Esophagus squamous epithelium (tissue), 5 donors: ENCODE measurements around the gene GRID2. TPM values are rescaled to one million over a fixed set of nuclear protein-coding genes. Genes with fewer than 3 reads are reported as not detected.
"Not testable (repeated sequence)": the region's sequence is repeated elsewhere in the genome, so short reads cannot be mapped to it uniquely, and the experiment has no call there.

Experiments
- DNase-seq: peaks from one replicate; lab custom pipeline; 2025; lab: John Stamatoyannopoulos, UW
- H3K27ac ChIP-seq, 4 donors: fragments of 200-600 bp; sonication (generic); one replicate each; pipeline ENCODE4 v1.5.1; 2016 to 2019; ENCODE audit warnings: mild to moderate bottlenecking in 1 of 4
- H3K27me3 ChIP-seq, 4 donors: fragments of 200-600 bp; sonication (generic); 1 replicate in 3 of 4; 2 replicates in 1 of 4; pipeline versions ENCODE4 v1.5.1 to v1.6.0; 2017 to 2021; ENCODE audit warnings: antibody characterized with exemption in 1 of 4
- H3K36me3 ChIP-seq, 3 donors: fragments of 200-600 bp; sonication (generic); one replicate each; pipeline ENCODE4 v1.5.1; 2016 to 2019
- H3K4me1 ChIP-seq, 3 donors: fragments of 200-600 bp; sonication (generic); one replicate each; pipeline ENCODE4 v1.5.1; 2017 to 2019
- H3K4me3 ChIP-seq, 4 donors: fragments of 200-600 bp; sonication (generic); 1 replicate in 3 of 4; 2 replicates in 1 of 4; pipeline ENCODE4 v1.5.1; 2016 to 2019; ENCODE audit warnings: mild to moderate bottlenecking in 2 of 4, moderate library complexity in 1 of 4
- H3K9me3 ChIP-seq, 3 donors: fragments of 200-600 bp; sonication (generic); one replicate each; pipeline ENCODE4 v1.5.1; 2016 to 2019
- POLR2A ChIP-seq, 4 donors: fragments of 450-650 bp; IDR thresholded peaks; one replicate each; pipeline ENCODE4 v1.6.1; 2017; ENCODE audit warnings: antibody characterized with exemption in 4 of 4, mild to moderate bottlenecking in 4 of 4, moderate library complexity in 3 of 4
- WGBS, 2 donors: methylation state at CpG; one replicate each; pipeline ENCODE4 v1.1.5; 2018; 5-methylcytosine and 5-hydroxymethylcytosine counted together
- intact Hi-C: fragments of 100-400 bp; cut with DNase I; formaldehyde crosslinking; loops from one replicate; pipeline ENCODE4 v1.15.0; 2022
- total RNA-seq, 4 donors: library from RNA; depleted of rRNA; stranded (reverse); fragments of >200 nt; gene quantifications; one replicate each; pipeline ENCODE4 v1.1.0, GENCODE V29; 2016
- TF ChIP-seq, protein P1 (sequence below), 6 experiments: fragments of 450-650 bp in 4 of 6; fragments of 200-600 bp in 2 of 6; sonication (generic) in 2 of 6; IDR thresholded peaks; one replicate each; pipeline ENCODE4 v1.5.1; 2016 to 2019; ENCODE audit warnings: antibody characterized with exemption in 6 of 6, mild to moderate bottlenecking in 4 of 6, moderate library complexity in 4 of 6
- donor health status: DM: yes; HTN: yes; CAD: no.

The GRID2 gene
- total RNA-seq, 4 donors from 2014 or later: not detected

DNA sequence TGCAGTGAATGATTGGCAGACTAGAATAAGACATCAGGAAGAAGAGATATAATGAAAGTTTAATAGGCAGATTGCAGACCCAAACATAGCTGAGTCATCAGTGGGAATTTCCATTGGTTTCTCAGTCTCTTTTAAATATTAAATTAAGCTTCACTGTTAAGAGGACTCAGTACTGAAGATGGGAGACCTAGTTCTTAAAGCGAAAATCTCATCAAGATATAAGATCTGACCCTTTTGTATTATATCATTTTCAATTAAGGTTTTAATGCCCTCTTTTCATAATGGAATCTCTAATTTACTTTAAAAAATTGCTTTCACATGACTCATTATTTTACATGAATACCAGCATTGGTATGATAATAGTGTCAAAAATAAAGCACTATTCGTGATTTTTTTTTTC, 1355.9 kb downstream of the GRID2 start:
- no peaks in the 10 kb centered on the region for H3K36me3 ChIP-seq
- no peaks in the 10 kb centered on the region for H3K27me3 ChIP-seq
- no peaks in the 10 kb centered on the region for H3K9me3 ChIP-seq
- no peaks in the 10 kb centered on the region for H3K4me1 ChIP-seq
- H3K4me3 ChIP-seq: no peak overlapping the region
- intact Hi-C loops: no loop called here
- 51 to 60% methylated on average over 2 of the region's 2 CpGs for WGBS, 2 donors
- no peak overlapping the region for H3K27ac ChIP-seq
- DNase-seq: no peak
- TF ChIP-seq, protein P1, sequence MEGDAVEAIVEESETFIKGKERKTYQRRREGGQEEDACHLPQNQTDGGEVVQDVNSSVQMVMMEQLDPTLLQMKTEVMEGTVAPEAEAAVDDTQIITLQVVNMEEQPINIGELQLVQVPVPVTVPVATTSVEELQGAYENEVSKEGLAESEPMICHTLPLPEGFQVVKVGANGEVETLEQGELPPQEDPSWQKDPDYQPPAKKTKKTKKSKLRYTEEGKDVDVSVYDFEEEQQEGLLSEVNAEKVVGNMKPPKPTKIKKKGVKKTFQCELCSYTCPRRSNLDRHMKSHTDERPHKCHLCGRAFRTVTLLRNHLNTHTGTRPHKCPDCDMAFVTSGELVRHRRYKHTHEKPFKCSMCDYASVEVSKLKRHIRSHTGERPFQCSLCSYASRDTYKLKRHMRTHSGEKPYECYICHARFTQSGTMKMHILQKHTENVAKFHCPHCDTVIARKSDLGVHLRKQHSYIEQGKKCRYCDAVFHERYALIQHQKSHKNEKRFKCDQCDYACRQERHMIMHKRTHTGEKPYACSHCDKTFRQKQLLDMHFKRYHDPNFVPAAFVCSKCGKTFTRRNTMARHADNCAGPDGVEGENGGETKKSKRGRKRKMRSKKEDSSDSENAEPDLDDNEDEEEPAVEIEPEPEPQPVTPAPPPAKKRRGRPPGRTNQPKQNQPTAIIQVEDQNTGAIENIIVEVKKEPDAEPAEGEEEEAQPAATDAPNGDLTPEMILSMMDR (IDR thresholded peaks at IDR 0.05): no peak
- no peak for TF ChIP-seq POLR2A (IDR thresholded peaks at IDR 0.05)

DNA sequence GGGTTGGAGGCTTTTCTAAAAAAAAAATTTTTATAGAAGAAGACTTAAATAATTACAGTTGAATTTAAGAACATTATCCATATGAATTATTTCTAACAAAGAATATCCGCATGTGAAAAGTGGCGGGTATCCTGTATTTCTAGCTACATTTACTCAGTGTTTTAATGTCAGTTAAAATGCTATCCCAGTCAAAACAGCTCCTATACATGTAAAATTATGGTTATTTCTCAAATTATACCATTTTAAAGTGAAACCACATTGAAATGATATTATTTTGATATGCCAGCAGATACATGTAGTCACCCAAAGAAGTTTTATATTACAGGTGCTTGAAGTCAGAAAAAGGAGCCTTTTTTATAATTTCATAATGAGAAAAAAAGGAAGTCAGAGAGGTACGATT, 1356.3 kb downstream of the GRID2 start:
- H3K9me3 ChIP-seq: no peaks in the 10 kb centered on the region
- 93% methylated on average over 3 of the region's 3 CpGs for WGBS, 2 donors
- H3K36me3 ChIP-seq: no peaks in the 10 kb centered on the region
- no peak for TF ChIP-seq POLR2A (IDR thresholded peaks at IDR 0.05)
- TF ChIP-seq, protein P1 (IDR thresholded peaks at IDR 0.05): no peak
- no peaks in the 10 kb centered on the region for H3K27me3 ChIP-seq
- no peaks in the 10 kb centered on the region for H3K4me1 ChIP-seq
- H3K27ac ChIP-seq: no peak overlapping the region
- no peak overlapping the region for H3K4me3 ChIP-seq
- intact Hi-C loops: no loop called here
- no peak for DNase-seq

DNA sequence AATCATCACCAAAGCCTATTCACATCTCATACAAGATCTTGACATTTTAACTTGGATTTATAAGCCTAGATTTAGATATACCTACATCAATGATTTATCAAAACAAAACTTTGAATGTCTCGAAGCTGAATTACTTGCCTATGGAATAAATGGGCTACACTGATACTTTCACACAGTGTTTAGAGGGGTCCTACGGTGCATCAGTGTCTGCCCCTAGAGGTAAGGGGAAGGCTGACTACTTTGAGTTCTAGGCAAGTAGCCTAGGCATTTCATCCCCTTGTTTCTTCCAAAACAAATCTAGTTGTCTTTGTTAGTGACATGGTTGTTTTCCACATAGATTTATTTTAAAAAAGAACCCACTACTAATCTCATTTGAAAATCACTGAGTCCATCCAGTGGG, 1366.7 kb downstream of the GRID2 start:
- H3K4me3 ChIP-seq: no peak overlapping the region
- no peak overlapping the region for H3K27ac ChIP-seq
- H3K27me3 ChIP-seq: no peaks in the 10 kb centered on the region
- 70 to 77% methylated on average over 2 of the region's 2 CpGs for WGBS, 2 donors
- no peaks in the 10 kb centered on the region for H3K9me3 ChIP-seq
- no peaks in the 10 kb centered on the region for H3K36me3 ChIP-seq
- intact Hi-C loops: no loop called here
- TF ChIP-seq POLR2A (IDR thresholded peaks at IDR 0.05): no peak
- TF ChIP-seq, protein P1 (IDR thresholded peaks at IDR 0.05): no peak
- no peak for DNase-seq
- H3K4me1 ChIP-seq: no peaks in the 10 kb centered on the region

DNA sequence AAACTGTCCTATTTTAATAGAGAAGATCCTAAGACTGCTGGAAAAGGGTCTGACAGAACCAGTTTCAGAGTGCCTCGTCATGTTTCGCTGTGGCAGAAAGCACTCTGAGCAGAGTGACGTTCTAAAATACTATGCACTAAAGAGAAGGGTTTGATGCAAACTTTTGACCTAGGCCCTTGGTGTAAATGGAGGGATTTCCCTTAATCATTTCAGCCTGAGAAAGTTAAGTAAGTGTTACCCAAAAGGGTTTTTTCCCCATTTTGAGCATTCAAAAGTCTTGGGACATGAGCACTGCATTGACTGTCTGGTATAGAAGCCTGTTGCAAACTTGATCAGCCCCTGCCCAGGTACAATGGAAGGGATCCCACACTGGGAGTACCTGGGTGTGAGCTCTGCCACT, 1367.3 kb downstream of the GRID2 start:
- DNase-seq: no peak
- intact Hi-C loops: no loop called here
- Histone ChIP-seq H3K36me3 (no peaks in the 10 kb centered on the region), H3K4me3 (no peak overlapping the region), H3K4me1 (no peaks in the 10 kb centered on the region), H3K9me3 (no peaks in the 10 kb centered on the region), H3K27me3 (no peaks in the 10 kb centered on the region), H3K27ac (no peak overlapping the region)
- no peak for TF ChIP-seq POLR2A (IDR thresholded peaks at IDR 0.05)
- TF ChIP-seq, protein P1 (IDR thresholded peaks at IDR 0.05): no peak
- WGBS, 2 donors: 89 to 90% methylated on average over 3 of the region's 3 CpGs

DNA sequence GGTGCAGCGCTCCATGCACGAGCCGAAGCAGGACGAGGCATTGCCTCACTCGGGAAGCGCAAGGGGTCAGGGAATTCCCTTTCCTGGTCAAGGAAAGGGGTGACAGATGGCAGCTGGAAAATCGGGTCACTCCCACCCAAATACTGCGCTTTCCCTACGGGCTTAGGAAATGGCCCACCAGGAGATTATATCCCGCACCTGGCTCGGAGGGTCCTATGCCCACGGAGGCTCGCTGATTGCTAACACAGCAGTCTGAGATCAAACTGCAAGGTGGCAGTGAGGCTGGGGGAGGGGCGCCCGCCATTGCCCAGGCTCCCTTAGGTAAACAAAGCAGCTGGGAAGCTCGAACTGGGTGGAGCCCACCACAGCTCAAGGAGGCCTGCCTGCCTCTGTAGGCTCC, 1373.2 kb downstream of the GRID2 start:
- H3K4me1 ChIP-seq, H3K27ac ChIP-seq, H3K36me3 ChIP-seq, intact Hi-C loops, DNase-seq, H3K9me3 ChIP-seq, H3K4me3 ChIP-seq, H3K27me3 ChIP-seq: not testable (repeated sequence)
- WGBS, 2 donors: 68 to 87% methylated on average over 5 to 7 of the region's 16 CpGs

DNA sequence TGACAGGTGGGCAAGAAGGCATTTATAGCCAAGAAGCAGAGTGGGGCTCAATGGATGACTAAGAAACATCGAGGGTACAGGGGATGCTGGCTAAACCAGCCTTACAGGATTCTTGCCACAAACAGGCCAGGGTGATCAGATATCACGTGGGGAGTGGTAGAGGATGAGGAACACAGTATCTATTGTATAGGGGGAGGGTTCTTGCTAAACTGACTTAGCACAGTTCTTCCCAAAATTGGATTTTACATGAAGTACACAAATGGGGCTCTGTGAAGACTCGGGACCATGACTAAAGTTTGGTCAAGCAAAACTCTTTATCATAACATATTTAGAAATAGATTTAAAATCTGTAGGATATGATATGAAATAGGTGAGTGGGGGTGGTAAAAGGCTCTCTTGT, 1380.8 kb downstream of the GRID2 start:
- Histone ChIP-seq H3K9me3 (no peaks in the 10 kb centered on the region), H3K4me1 (no peaks in the 10 kb centered on the region), H3K36me3 (no peaks in the 10 kb centered on the region), H3K27ac (no peak overlapping the region), H3K27me3 (no peaks in the 10 kb centered on the region), H3K4me3 (no peak overlapping the region)
- intact Hi-C loops: no loop called here
- no peak for DNase-seq
- TF ChIP-seq POLR2A (IDR thresholded peaks at IDR 0.05): no peak
- TF ChIP-seq, protein P1 (IDR thresholded peaks at IDR 0.05): no peak
- WGBS, 2 donors: 39 to 61% methylated on average over 3 of the region's 3 CpGs
